GM18520 (cell line): ENCODE measurements around the gene KIAA1328.

Source experiments
- ATAC-seq: cut with Tn5 transposase; IDR thresholded peaks from one replicate; pipeline ENCODE4 v1.9.1; 2021; ENCODE audit not compliant: unreplicated experiment

Gene KIAA1328

DNA sequence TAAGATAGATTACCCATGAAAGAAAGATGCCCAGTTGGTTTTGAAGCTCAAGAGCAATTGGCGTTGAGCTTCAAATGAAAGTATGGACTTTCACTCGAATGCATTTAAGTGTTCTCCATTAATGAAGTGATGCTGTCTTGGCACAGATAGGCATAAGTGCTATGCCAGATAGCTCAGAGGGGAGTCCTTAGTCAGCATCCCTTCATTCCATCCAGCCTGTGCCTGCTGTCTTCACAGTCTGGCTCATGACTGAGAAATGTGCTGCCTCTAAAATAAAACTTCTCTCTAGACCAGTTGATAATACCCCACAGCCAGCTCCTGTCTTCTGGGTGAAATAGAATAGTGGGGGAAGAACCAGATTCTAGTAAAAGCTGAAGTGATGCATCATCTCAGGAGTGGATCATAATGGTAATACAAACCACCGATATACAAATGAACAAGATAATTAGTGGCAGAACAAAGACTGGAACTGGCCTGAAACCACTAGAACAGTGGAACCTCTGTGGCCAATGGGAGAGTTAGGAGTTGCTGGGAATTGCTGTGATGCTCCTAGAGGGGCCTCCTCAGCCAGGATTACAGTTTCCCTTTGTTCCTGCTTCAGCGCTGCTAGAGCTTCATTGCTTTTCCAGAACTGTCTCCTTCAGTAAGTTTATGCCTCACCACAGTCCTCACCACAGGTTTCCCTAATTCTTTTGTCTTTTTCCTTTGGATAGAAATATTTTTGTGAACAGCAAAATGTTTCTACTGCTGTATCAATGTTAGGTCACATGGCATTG, 359.3 kb downstream of the KIAA1328 start:
- ATAC-seq: no peak

GRCh38 chr18:37199741-37200140, 370.8 kb downstream of the KIAA1328 start:
- ATAC-seq: no peak

- ATAC-seq: no peak
Measured at GRCh38 chr18:37207343-37207742, 378.4 kb downstream of the KIAA1328 start.

DNA sequence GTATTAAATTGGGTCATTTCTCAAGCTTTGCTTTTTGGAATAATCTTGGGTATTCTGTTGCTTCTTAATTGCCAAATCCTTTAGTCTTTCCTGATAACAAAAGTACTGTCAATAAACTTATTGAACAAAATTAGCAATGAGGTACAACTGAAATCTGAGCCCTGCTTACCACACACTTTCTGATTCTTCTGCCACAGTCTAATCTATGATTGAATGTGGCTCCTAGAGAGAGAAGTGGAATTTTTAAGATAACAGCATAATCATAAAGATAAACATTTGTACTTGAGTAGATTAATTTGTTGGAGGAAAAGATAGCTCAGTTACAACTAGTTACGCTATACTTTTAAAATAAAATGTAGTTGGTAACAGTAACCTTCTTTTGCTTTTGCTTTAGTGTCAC, 381.9 kb downstream of the KIAA1328 start:
- ATAC-seq: no peak

GRCh38 chr18:37218022-37218590, 389.2 kb downstream of the KIAA1328 start:
- no peak for ATAC-seq

DNA sequence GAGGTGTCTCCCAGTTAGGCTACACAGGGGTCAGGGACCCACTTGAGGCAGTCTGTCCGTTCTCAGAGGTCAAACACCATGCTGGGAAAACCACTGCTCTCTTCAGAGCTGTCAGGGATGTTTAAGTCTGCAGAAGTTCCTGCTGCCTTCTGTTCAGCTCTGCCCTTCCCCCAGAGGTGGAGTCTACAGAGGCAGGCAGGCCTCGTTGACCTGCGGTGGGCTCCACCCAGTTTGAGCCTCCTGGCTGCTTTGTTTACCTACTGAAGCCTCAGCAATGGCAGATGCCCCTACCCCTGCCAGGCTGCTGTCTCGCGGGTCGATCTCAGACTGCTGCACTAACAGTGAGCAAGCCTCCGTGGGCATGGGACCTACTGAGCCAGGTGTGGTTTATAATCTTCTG, 390.3 kb downstream of the KIAA1328 start:
- ATAC-seq: no peak

DNA sequence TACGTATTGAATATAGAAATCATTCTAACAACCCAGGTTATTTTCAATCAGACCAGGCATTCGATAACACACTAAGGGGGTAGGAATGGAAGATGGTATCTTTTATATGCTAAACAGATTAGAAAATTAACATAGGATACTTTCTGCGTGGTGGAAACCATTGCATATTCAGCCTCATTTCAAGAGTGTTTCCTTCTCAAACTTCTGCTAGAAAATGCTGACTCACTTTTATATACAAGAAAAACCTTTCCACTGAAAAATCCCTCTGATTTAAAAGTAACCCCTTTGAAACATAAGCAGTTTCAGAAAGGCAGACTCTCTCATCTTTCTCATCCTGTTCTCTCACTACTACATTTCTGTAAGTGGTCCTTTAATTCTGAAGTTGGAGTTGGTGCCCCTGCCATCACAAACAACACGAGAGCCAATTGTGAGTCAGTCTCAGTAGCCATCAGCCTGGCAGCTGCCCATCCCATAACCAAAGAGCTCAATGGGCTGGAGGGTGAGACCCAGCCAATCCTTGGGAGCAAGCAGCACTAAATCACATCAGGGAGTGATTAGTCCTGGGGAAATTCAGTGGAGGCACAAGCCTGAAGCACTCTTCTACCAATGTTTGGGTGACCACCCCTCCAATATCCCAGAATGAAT, 393.5 kb downstream of the KIAA1328 start:
- ATAC-seq: no peak

DNA sequence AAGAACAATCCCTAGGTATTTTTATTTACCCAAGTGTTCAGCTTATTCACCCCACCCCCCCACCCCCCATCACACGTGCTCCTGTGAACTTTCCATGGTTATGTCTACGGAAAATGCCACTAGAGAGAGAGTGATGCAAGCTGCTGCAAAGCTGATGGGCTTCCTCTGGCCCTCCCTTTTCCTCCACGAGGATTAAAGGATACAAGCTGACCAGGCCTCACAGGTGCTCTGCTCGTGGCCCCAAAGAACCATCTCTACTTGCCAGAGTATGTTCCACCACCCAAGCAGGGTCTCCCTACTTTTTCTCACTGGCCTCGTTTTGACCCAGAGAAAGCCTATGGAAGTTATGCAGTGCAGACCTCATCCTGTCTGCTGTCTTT, 394.1 kb downstream of the KIAA1328 start:
- no peak for ATAC-seq

- no peak for ATAC-seq
Measured at GRCh38 chr18:37225279-37225678, 396.4 kb downstream of the KIAA1328 start.

- no peak for ATAC-seq
Measured at GRCh38 chr18:37230768-37231167, 401.8 kb downstream of the KIAA1328 start.

DNA sequence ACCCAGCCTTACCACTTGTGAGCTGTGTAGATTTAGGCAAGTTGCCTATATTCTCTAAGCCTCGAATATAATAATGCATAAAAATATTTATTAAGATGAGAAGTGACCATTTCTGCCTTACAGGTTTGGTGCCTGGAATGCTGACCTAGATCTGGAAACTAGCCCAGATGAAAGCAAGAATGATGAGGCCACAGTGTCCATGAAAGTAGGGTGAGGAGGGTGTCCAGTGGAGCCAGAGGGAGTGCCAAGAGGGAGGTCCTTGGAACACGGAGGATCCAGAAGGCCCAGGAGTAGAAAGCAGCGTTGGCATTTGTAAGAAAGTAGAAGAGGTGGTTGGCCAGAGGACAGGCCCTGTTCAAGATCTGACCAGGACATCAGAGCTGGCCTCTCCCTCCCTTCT, 402.3 kb downstream of the KIAA1328 start:
- ATAC-seq: no peak

- no peak for ATAC-seq
Measured at GRCh38 chr18:37235583-37235982, 406.7 kb downstream of the KIAA1328 start.

DNA sequence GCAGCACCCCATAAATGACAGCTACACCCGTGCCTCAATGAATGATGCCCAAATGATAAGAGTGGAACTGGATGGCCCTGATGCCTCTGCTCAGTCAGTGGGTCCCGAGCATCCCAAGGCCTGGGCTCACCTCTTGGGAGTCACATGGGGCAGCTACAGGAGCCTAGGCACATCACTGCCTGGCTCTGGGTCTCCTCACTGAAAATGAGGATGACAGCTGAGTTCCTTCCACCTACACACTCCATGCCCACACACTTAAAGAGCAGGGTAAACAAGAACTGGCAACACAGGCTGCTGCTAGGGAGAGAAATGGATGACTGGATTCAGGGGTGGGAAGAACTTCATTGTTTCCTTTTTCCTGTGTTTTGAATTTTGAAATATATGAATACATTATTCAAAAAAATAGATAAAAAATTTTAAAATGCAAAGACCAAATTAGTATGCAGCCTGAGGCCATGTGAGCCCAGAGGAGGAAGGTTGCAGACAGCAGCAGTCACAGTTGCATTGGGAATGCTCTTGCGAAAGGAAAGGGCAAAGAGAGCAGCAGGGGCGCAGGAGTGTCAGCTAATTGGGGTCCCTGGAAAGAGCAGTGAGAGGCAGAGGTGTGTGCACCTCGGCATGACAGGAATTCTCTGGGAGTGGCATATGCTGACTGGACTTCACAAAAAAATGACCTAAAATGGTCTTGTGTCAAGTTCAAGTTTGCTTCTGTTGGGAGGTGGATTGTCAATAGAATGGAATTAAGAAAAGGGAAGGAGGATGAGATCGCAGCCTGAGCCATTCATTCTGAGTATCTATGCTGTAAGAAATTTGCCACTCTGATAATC, 409.6 kb downstream of the KIAA1328 start:
- no peak for ATAC-seq

GRCh38 chr18:37242091-37242490, 413.2 kb downstream of the KIAA1328 start:
- no peak for ATAC-seq

DNA sequence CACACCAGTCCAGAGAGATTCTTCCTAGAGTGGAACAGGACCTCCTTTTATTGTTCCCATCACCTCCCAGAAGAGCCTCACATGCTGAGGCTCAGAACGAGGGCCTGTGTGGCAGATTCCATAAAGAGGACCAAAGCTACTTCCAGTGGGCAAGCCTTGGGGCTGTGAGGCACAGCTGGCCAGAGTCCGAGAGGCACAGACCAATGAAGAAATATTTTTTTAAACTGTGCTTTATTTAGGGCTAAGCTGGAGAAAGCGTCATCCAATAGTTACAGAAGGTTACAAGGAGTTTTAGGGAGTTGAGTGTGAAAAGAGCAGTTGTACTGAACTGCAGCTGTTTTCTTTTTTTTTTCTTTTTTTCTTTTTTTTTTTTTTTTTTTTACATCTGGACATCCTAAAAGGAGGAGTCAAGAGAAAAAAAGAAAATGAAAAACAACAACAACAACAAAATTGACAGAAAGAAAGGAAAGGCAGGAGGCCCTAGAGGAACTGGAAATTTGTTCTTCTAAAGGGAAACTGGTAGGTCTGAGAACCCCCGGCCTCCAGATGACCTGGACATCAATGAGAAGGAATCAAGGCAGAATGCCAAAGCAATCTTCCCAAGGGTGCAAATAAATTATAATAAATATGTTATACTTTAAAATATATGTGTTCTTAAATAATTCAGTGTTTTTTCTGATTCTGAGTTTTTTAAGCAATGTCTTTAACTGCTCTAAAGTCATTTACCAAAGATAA, 414.1 kb downstream of the KIAA1328 start:
- no peak for ATAC-seq

- no peak for ATAC-seq
Measured at GRCh38 chr18:37243741-37244140, 414.8 kb downstream of the KIAA1328 start.

- no peak for ATAC-seq
Measured at GRCh38 chr18:37244618-37245017, 415.7 kb downstream of the KIAA1328 start.

- ATAC-seq: no peak
Measured at GRCh38 chr18:37246779-37247340, 417.9 kb downstream of the KIAA1328 start.

- ATAC-seq: no peak
Measured at GRCh38 chr18:37247497-37248161, 418.7 kb downstream of the KIAA1328 start.

DNA sequence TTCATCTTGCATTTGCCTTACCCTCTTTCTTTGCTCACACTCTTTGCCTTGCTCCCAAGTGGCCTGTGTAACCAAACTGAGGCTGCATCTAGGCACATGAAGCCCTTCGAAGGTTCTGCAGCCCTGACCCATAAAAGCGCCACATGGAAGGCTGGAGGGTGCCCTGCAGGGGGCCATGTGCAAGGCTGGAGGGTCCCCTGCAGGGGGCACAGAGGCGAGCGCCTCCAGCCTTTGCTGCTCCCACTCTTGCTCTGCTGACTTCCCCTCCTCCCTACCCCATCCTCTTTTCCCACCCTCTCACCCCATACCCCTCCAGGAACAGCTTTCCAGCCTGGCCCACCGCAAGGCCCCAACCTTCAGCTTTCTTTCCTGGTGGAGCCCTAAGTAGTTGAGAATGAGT, 419.4 kb downstream of the KIAA1328 start:
- ATAC-seq: no peak
